Midbrain (tissue), 1 donor: ENCODE results near the gene STX18.

Experiments used
- DNase-seq: peaks from one replicate; lab custom pipeline; 2025; lab: John Stamatoyannopoulos, UW

STX18 gene

GRCh38 chr4:4401036-4401435 lies 140.8 kb downstream of the STX18 start:
- no peak for DNase-seq

GRCh38 chr4:4398430-4398829 lies 143.4 kb downstream of the STX18 start:
- no peak for DNase-seq

GRCh38 chr4:4397441-4397819 lies 144.4 kb downstream of the STX18 start:
- DNase-seq, result no peak

- no peak for DNase-seq
These were observed 145.0 kb downstream of the STX18 start for GRCh38 chr4:4396628-4397440.

GRCh38 chr4:4395849-4396627 lies 145.8 kb downstream of the STX18 start:
- peak; percentile 24 for DNase-seq

- DNase-seq, result no peak
These were observed 146.5 kb downstream of the STX18 start for GRCh38 chr4:4395371-4395770.

- DNase-seq, result no peak
These were observed 147.2 kb downstream of the STX18 start for GRCh38 chr4:4394644-4395043.

GRCh38 chr4:4392501-4393183 lies 149.2 kb downstream of the STX18 start:
- DNase-seq, result no peak

- no peak for DNase-seq
These were observed 150.0 kb downstream of the STX18 start for GRCh38 chr4:4391866-4392265.

GRCh38 chr4:4390515-4391240 lies 151.2 kb downstream of the STX18 start:
- DNase-seq, result no peak

GRCh38 chr4:4390046-4390445 lies 151.8 kb downstream of the STX18 start:
- no peak for DNase-seq

GRCh38 chr4:4388836-4389575 lies 152.8 kb downstream of the STX18 start:
- DNase-seq, result no peak

GRCh38 chr4:4388311-4388790 lies 153.5 kb downstream of the STX18 start:
- no peak for DNase-seq

GRCh38 chr4:4387531-4388310 lies 154.1 kb downstream of the STX18 start:
- DNase-seq, result no peak

- no peak for DNase-seq
These were observed 155.0 kb downstream of the STX18 start, which contains the start of gene NSG1 for GRCh38 chr4:4386736-4387392. Gene NSG1 (plus strand): TSS chr4:4387102. CDS start chr4:4387630, 528 bp downstream.

- DNase-seq, result no peak
These were observed 155.5 kb downstream of the STX18 start for GRCh38 chr4:4386296-4386735.

GRCh38 chr4:4385729-4386295 lies 156.0 kb downstream of the STX18 start:
- DNase-seq, result no peak

- DNase-seq, result no peak
These were observed 157.0 kb downstream of the STX18 start for GRCh38 chr4:4384837-4385236.

- no peak for DNase-seq
These were observed 158.8 kb downstream of the STX18 start for GRCh38 chr4:4383085-4383484.
